ENCODE data around the gene NT5DC1.

DNA sequence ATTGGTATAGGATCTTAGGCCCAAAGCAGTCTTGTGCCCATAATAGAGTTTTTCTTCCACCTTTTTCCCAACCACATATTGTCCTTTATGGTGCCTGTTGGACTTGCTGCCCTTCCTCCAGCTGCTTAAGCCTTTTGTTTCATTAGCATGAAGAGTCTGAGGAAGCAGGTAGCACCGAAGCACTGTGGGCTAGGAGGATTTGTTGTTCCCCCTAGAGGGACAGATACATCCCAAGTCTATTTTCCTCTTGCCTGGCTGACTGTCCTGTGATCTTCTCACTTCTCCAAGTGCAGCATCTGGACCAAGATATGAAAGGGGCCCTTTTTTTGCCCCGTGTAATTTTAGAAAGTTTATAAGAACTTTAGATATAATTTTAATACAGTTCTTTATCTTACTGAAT lies 75.9 kb downstream of the NT5DC1 start:
- TF ChIP-seq POLR2AphosphoS5 (IDR thresholded peaks at IDR 0.05; ENCODE audit: low read depth): no peak
- TF ChIP-seq, protein P1, sequence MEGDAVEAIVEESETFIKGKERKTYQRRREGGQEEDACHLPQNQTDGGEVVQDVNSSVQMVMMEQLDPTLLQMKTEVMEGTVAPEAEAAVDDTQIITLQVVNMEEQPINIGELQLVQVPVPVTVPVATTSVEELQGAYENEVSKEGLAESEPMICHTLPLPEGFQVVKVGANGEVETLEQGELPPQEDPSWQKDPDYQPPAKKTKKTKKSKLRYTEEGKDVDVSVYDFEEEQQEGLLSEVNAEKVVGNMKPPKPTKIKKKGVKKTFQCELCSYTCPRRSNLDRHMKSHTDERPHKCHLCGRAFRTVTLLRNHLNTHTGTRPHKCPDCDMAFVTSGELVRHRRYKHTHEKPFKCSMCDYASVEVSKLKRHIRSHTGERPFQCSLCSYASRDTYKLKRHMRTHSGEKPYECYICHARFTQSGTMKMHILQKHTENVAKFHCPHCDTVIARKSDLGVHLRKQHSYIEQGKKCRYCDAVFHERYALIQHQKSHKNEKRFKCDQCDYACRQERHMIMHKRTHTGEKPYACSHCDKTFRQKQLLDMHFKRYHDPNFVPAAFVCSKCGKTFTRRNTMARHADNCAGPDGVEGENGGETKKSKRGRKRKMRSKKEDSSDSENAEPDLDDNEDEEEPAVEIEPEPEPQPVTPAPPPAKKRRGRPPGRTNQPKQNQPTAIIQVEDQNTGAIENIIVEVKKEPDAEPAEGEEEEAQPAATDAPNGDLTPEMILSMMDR (IDR thresholded peaks at IDR 0.05; ENCODE audit: insufficient read depth, low read length): no peak

Data from HL-60 (cell line).